WTC11 (cell line): ENCODE data around the gene TAF11L10. TPM values are rescaled to one million over a fixed set of nuclear protein-coding genes. Genes with fewer than 3 reads are reported as not detected.
"Not testable (repeated sequence)": the region's sequence is repeated elsewhere in the genome, so short reads cannot be mapped to it uniquely, and the experiment has no call there.

Experiments
- ATAC-seq: fragments of 200-7000 bp; cut with Tn5 transposase; 2 replicates; pipeline ENCODE4 v1.10.0; 2021; ENCODE audit warnings: mild to moderate bottlenecking, moderate library complexity
- Bru-seq: library from RNA; stranded (reverse); fragments of 400-500 nt; gene quantifications from one replicate; lab custom pipeline; 2021; lab: Mats Ljungman, UMichigan
- CTCF ChIA-PET: fragments of 300-600 bp; sonication (Branson Sonifier 250); formaldehyde crosslinking; loops from one replicate; lab custom pipeline; 2021; ENCODE audit warnings: antibody characterized with exemption; lab: Charles Lee
- POLR2A ChIA-PET: fragments of 350-600 bp; sonication (Branson Sonifier 250); formaldehyde crosslinking; loops from one replicate; lab custom pipeline; 2021; ENCODE audit warnings: antibody characterized with exemption; lab: Charles Lee
- DNase-seq: peaks from one replicate; pipeline ENCODE4 v3.0.0; 2021; ENCODE audit warnings: low spot score
- H3K27ac Mint-ChIP-seq: 2 replicates; pipeline ENCODE4 v1.8.0; 2021; ENCODE audit warnings: mixed read lengths
- H3K27me3 Mint-ChIP-seq: 2 replicates; pipeline ENCODE4 v1.8.0; 2021; ENCODE audit warnings: low read depth, mild to moderate bottlenecking, moderate library complexity, mixed read lengths
- H3K36me3 Mint-ChIP-seq: 2 replicates; pipeline ENCODE4 v1.8.0; 2021; ENCODE audit warnings: mixed read lengths
- H3K4me1 Mint-ChIP-seq: 2 replicates; pipeline ENCODE4 v1.8.0; 2022; ENCODE audit warnings: mixed read lengths
- H3K4me3 Mint-ChIP-seq: 2 replicates; pipeline ENCODE4 v1.8.0; 2021; ENCODE audit warnings: mild to moderate bottlenecking, moderate library complexity, mixed read lengths
- H3K9me3 Mint-ChIP-seq: 2 replicates; pipeline ENCODE4 v1.8.0; 2021; ENCODE audit warnings: mixed read lengths
- ARID4B ChIP-seq: sonication (generic); formaldehyde crosslinking; IDR thresholded peaks from 2 replicates; pipeline ENCODE4 v1.8.0; 2023; ENCODE audit warnings: missing genetic modification reagents, mild to moderate bottlenecking, borderline replicate concordance
- E2F4 ChIP-seq: sonication (generic); formaldehyde crosslinking; IDR thresholded peaks from 2 replicates; pipeline ENCODE4 v1.8.1; 2022; ENCODE audit warnings: low read depth, mild to moderate bottlenecking, moderate library complexity, missing genetic modification reagents, borderline replicate concordance
- EMX1 ChIP-seq: fragments of 250-450 bp; sonication (Bioruptor Pico); IDR thresholded peaks from 2 replicates; pipeline ENCODE4 v1.8.0; 2021; ENCODE audit warnings: mild to moderate bottlenecking
- GTF2I ChIP-seq: fragments of 250-450 bp; sonication (Bioruptor Pico); conservative IDR thresholded peaks from 2 replicates; pipeline ENCODE4 v1.4.0; 2021; ENCODE audit warnings: mild to moderate bottlenecking
- JAZF1 ChIP-seq: fragments of 250-450 bp; sonication (Bioruptor Pico); IDR thresholded peaks from 2 replicates; pipeline ENCODE4 v1.9.0; 2021; ENCODE audit warnings: moderate library complexity, mild to moderate bottlenecking, inconsistent platforms
- PRDM15 ChIP-seq: sonication (generic); formaldehyde crosslinking; IDR thresholded peaks from 2 replicates; pipeline ENCODE4 v1.8.0; 2022; ENCODE audit warnings: missing genetic modification reagents
- RELA ChIP-seq: sonication (generic); formaldehyde crosslinking; IDR thresholded peaks from 2 replicates; pipeline ENCODE4 v1.8.1; 2022; ENCODE audit warnings: missing genetic modification reagents, mild to moderate bottlenecking, borderline replicate concordance
- RORB ChIP-seq: fragments of 250-450 bp; sonication (Bioruptor Pico); IDR thresholded peaks from 2 replicates; pipeline ENCODE4 v1.9.0; 2021; ENCODE audit warnings: mild to moderate bottlenecking
- SP1 ChIP-seq: sonication (generic); formaldehyde crosslinking; conservative IDR thresholded peaks from 2 replicates; pipeline ENCODE4 v1.8.1; 2022; ENCODE audit warnings: missing genetic modification reagents
- USF2 ChIP-seq: sonication (generic); formaldehyde crosslinking; IDR thresholded peaks from 2 replicates; pipeline ENCODE4 v1.8.1; 2023; ENCODE audit warnings: mild to moderate bottlenecking, missing genetic modification reagents, moderate library complexity
- ZBTB43 ChIP-seq: sonication (generic); formaldehyde crosslinking; IDR thresholded peaks from 2 replicates; pipeline ENCODE4 v1.8.1; 2023; ENCODE audit warnings: mild to moderate bottlenecking, missing genetic modification reagents
- ZNF121 ChIP-seq: sonication (generic); formaldehyde crosslinking; IDR thresholded peaks from 2 replicates; pipeline ENCODE4 v1.8.0; 2023; ENCODE audit warnings: missing genetic modification reagents
- ZNF138 ChIP-seq: sonication (generic); formaldehyde crosslinking; conservative IDR thresholded peaks from 2 replicates; pipeline ENCODE4 v1.8.1; 2022; ENCODE audit warnings: mild to moderate bottlenecking, moderate library complexity, missing genetic modification reagents
- ZNF396 ChIP-seq: fragments of 250-450 bp; sonication (Bioruptor Pico); IDR thresholded peaks from 2 replicates; pipeline ENCODE4 v1.8.0; 2021; ENCODE audit warnings: mild to moderate bottlenecking, moderate library complexity, borderline replicate concordance
- ZNF423 ChIP-seq: fragments of 250-450 bp; sonication (Bioruptor Pico); IDR thresholded peaks from 2 replicates; pipeline ENCODE4 v2.1.2; 2022; ENCODE audit warnings: mild to moderate bottlenecking, moderate library complexity
- long read RNA-seq, 3 experiments: library from RNA in 1 of 3; library from capped mRNA in 1 of 3; library from polyadenylated mRNA in 1 of 3; unstranded in 2 of 3; stranded (forward) in 1 of 3; transcript quantifications; one replicate each; pipeline ENCODE4 v2.0.0, GENCODE V29; 2021
- total RNA-seq: library from RNA; stranded (reverse); gene quantifications from 3 replicates; pipeline ENCODE4 v1.2.3, GENCODE V29; 2021

The TAF11L10 gene
- not detected in 3 replicates for total RNA-seq
- Bru-seq, nascent RNA: not detected
- long read RNA-seq, experiment 1: 0 reads
- long read RNA-seq, experiment 2: 0 reads
- long read RNA-seq, experiment 3: 0 reads

- not testable (repeated sequence) for H3K36me3 Mint-ChIP-seq
Measured at GRCh38 chr5:17597728-17598127, at the start of gene TAF11L10. TSS of gene TAF11L10 (minus strand) at chr5:17597828.

DNA sequence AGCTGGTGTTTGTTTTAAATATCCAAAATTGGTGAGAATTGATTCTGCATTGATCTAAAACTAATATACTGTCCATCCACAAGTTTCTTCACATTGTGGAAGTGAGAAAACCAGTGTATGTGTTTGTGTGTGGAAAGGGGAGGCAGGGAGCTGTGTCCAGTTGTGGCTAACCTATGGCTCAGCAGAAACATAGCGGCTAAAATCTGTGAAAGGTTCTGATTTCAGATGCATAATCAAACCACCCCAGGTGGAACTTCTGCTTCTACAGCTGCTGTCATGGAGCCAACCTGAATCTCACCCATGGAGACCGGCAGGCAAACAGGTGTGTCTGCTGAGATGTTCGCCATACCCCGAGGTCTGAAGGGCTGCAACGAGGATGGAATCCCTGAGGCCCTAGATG lies 36.5 kb upstream of the TAF11L10 start, which contains the start of gene TAF11L14:
TAF11L14 (plus strand) TSS at position 301 of the 400 bp plus-strand sequence.
- Mint-ChIP-seq H3K36me3 (no peaks in the 10 kb centered on the region), H3K27me3 (no peaks in the 10 kb centered on the region), H3K27ac (0 out of 2 replicates have a peak within 1 kb of the TSS, but pooled peaks have one; percentile 43), H3K4me3 (no peak within 1 kb of the TSS), H3K9me3 (no peaks in the 10 kb centered on the region), H3K4me1 (no peaks in the 10 kb centered on the region)
- no peak for TF ChIP-seq ARID4B (CRISPR knock-in tag)
- no peak for TF ChIP-seq SP1 (CRISPR knock-in tag)
- no peak for TF ChIP-seq ZNF396 (CRISPR knock-in tag)
- TF ChIP-seq RORB (CRISPR knock-in tag): no peak
- no peak for TF ChIP-seq USF2
- no peak for TF ChIP-seq PRDM15 (CRISPR knock-in tag)
- no peak for TF ChIP-seq ZNF423
- TF ChIP-seq ZBTB43: no peak
- no peak for TF ChIP-seq RELA (CRISPR knock-in tag)
- TF ChIP-seq EMX1 (CRISPR knock-in tag): no peak
- TF ChIP-seq ZNF121 (CRISPR knock-in tag): no peak
- no peak for TF ChIP-seq GTF2I
- no peak for TF ChIP-seq JAZF1 (CRISPR knock-in tag)
- TF ChIP-seq E2F4: no peak
- TF ChIP-seq ZNF138 (CRISPR knock-in tag): no peak
- DNase-seq: no peak
- ATAC-seq: no peak
- POLR2A ChIA-PET: no interaction called here
- CTCF ChIA-PET: no interaction called here

More at GRCh38 chr5:17597728-17598127, at the start of gene TAF11L10:
- ATAC-seq, H3K9me3 Mint-ChIP-seq, CTCF ChIA-PET, H3K27ac Mint-ChIP-seq, DNase-seq, POLR2A ChIA-PET, H3K4me3 Mint-ChIP-seq, H3K27me3 Mint-ChIP-seq, H3K4me1 Mint-ChIP-seq: not testable (repeated sequence)

- POLR2A ChIA-PET, H3K36me3 Mint-ChIP-seq, H3K27ac Mint-ChIP-seq, H3K27me3 Mint-ChIP-seq, ATAC-seq, H3K4me1 Mint-ChIP-seq, CTCF ChIA-PET, H3K9me3 Mint-ChIP-seq, DNase-seq, H3K4me3 Mint-ChIP-seq: not testable (repeated sequence)
Measured at GRCh38 chr5:17631788-17632187, 34.2 kb upstream of the TAF11L10 start, which contains the start of gene TAF11L13. TSS of gene TAF11L13 (plus strand) at chr5:17632088.
